Bronchial epithelial cell (primary cell): ENCODE results near the gene SSUH2. TPM values are rescaled to one million over a fixed set of nuclear protein-coding genes. Genes with fewer than 3 reads are reported as not detected.
"Not testable (repeated sequence)": the region's sequence is repeated elsewhere in the genome, so short reads cannot be mapped to it uniquely, and the experiment has no call there.

Experiments
- DNase-seq: peaks from one replicate; pipeline ENCODE4 v3.0.0-alpha.2; 2010; ENCODE audit warnings: low read depth
- FAIRE-seq: peaks from 2 replicates; lab custom pipeline; 2011; peaks lifted over from hg19 to GRCh38; lab: Jason Lieb, UNC
- H3K27me3 ChIP-seq: 2 replicates; pipeline ENCODE4 v1.5.1; 2011; ENCODE audit warnings: low read length; ENCODE audit not compliant: control insufficient read depth, insufficient read depth
- H3K36me3 ChIP-seq: 2 replicates; pipeline ENCODE4 v1.5.1; 2011; ENCODE audit warnings: low read length; ENCODE audit not compliant: control insufficient read depth, insufficient read depth
- H3K4me3 ChIP-seq: 2 replicates; pipeline ENCODE4 v1.5.1; 2011; ENCODE audit warnings: mild to moderate bottlenecking, low read depth, low read length, control low read depth
- total RNA-seq: library from RNA; depleted of rRNA; stranded (reverse); fragments of >200 nt; gene quantifications from 2 replicates; pipeline ENCODE4 v1.2.1, GENCODE V29; 2014
- TF ChIP-seq, protein P1 (sequence below): IDR thresholded peaks from 2 replicates; pipeline ENCODE4 v1.5.1; 2011; ENCODE audit warnings: mild to moderate bottlenecking, moderate library complexity, low read length, control low read depth, inconsistent platforms; ENCODE audit not compliant: insufficient read depth, severe bottlenecking

Gene SSUH2, protein sequence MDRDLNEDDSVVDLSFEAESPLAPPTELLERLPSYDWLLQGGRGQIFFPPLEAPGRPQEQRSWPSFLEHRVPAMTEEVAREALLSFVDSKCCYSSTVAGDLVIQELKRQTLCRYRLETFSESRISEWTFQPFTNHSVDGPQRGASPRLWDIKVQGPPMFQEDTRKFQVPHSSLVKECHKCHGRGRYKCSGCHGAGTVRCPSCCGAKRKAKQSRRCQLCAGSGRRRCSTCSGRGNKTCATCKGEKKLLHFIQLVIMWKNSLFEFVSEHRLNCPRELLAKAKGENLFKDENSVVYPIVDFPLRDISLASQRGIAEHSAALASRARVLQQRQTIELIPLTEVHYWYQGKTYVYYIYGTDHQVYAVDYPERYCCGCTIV
- 0.13 and 0.26 TPM in 2 replicates for total RNA-seq

DNA sequence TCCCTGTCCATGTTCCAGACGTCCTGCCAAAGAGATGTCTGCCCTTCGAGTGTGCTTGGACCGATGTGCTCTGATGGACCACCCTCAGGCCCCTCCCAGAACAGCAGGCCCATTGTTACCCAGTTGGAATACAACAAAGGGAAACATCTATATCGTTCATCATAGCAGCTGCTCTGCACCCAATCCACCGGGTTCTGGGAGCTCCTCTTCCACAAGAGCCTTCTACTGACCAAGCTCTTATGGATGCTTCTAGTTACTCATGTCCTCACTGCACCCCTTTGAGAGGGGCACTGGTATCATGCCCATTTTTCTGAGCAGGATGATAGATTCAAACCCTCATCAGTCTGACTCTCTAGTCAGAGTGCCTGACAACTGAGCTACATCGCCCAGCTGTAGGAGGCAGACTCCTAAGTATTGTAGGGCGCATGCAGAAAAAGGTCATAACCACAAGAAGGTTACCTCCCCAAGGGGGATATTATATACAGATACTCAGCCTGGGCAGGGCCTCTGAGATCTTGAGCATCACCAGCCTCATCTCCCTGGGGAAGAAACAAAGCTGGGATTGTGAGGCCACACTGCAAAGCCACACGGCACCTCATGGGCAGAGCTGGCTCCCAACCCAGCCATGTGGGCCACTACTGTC, at the start of gene SSUH2:
Gene SSUH2, minus strand, starts transcription at position 51 of the 643 bp plus-strand sequence. Its CDS starts 40 bp downstream, at position 11.
- DNase-seq (no peak), FAIRE-seq (no peak)
- Histone ChIP-seq H3K36me3 (no peaks in the 10 kb centered on the region), H3K27me3 (no peaks in the 10 kb centered on the region), H3K4me3 (no peak within 1 kb of the TSS)
- TF ChIP-seq, protein P1, sequence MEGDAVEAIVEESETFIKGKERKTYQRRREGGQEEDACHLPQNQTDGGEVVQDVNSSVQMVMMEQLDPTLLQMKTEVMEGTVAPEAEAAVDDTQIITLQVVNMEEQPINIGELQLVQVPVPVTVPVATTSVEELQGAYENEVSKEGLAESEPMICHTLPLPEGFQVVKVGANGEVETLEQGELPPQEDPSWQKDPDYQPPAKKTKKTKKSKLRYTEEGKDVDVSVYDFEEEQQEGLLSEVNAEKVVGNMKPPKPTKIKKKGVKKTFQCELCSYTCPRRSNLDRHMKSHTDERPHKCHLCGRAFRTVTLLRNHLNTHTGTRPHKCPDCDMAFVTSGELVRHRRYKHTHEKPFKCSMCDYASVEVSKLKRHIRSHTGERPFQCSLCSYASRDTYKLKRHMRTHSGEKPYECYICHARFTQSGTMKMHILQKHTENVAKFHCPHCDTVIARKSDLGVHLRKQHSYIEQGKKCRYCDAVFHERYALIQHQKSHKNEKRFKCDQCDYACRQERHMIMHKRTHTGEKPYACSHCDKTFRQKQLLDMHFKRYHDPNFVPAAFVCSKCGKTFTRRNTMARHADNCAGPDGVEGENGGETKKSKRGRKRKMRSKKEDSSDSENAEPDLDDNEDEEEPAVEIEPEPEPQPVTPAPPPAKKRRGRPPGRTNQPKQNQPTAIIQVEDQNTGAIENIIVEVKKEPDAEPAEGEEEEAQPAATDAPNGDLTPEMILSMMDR = no peak

DNA sequence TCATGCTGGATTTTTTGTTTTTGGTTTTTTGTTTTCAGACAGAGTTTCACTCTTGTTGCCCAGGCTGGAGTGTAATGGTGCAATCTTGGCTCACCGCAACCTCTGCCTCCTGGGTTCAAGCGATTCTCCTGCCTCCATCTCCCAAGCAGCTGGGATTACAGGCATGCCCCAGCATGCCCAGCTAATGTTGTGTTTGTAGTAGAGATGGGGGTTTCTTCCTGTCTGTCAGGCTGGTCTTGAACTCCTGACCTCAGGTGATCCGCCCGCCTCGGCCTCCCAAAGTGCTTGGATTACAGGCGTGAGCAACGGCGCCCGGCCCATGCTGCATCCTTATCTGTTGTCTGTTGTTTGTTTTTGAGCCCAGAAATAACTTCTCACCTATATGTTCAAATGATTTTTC, 46.7 kb upstream of the SSUH2 start:
- peak; percentile 18 for DNase-seq
- H3K36me3 ChIP-seq, H3K4me3 ChIP-seq, H3K27me3 ChIP-seq, FAIRE-seq: not testable (repeated sequence)

DNA sequence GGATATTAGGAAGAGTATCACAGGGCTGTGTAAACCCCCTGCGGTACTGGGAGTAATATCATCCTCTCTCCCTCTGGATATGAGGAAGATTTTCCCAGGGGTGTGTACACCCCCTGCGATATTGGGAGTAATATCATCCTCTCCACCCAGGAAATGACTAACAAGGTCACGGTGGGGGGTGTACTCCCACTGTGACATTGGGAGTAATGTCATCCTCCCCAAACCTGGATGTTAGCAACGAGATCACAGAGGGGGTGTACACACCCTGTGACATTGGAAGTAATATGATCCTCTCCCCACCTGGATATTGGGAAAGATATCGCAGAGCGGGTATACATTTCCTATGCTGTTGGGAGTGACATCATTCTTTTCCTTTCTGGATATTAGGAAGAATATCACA, 40.4 kb upstream of the SSUH2 start:
- not testable (repeated sequence) for H3K36me3 ChIP-seq, FAIRE-seq
- peak; percentile 54 for DNase-seq

DNA sequence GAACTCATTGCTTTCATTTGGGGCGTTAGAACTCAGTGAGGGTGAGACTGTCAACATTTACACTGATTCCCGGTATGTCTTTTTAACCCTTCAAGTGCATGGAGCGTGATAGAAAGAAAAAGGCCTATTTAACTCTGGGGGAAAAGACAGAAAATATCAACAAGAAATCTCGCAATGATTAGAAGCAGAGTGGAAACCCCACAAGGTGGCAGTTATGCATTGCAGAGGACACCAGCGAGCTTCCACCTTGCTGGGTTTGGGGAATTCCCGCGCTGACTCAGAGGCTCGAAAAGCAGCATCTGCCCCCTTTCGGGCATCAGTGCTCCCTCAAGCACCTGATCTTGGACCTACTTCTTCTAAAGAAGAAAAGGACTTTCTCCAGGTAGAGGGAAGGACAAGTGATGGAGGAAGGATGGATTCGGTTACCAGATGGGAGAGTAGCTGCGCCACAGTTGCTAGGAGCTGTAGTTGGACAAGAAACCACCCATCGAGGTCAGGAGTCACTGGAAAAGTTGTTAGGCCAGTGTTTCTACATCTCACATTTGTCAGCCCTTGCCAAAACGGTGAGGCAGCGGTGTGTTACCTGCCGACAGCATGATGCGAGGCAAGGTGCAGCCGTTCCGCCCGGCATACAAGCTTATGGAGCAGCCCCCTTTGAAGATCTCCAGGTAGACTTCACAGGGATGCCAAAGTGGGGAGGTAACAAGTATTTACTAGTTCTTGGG, 38.4 kb upstream of the SSUH2 start:
- not testable (repeated sequence) for FAIRE-seq, H3K27me3 ChIP-seq, H3K36me3 ChIP-seq, H3K4me3 ChIP-seq
- TF ChIP-seq, protein P1 = peak; percentile 51
- peak; percentile 57 for DNase-seq

More for the DNA sequence above, 40.4 kb upstream of the SSUH2 start:
- H3K4me3 ChIP-seq, H3K27me3 ChIP-seq: not testable (repeated sequence)

DNA sequence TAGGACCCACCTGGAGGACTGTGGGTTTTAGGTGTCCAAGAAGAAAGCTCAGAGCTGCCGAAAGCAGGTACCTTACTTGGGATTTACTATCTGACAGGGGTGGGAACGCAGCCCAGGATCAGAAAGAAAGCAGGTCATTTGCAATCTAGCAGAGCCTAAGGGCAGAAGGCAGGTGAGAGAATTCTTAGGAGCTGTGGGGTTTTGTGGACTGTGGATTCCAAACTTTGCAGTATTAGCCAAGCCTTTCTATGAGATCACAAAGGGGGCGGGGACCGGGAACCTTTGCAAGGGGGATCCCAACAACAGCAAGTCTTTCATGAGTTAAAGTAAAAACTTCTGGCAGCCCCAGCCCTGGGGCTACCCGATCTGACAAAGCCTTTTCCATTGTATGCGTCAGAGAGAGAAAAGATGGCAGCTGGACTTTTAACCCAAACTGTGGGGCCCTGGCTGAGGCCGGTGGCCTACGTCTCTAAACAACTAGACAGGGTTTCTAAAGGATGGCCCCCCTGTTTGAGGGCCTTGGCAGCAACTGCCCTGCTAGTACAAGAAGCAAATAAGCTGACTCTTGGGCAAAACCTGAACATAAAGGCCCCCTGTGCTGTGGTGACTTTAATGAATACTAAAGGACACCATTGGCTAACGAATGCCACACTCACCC, 37.4 kb upstream of the SSUH2 start:
- DNase-seq, H3K36me3 ChIP-seq, FAIRE-seq, H3K4me3 ChIP-seq, H3K27me3 ChIP-seq: not testable (repeated sequence)

DNA sequence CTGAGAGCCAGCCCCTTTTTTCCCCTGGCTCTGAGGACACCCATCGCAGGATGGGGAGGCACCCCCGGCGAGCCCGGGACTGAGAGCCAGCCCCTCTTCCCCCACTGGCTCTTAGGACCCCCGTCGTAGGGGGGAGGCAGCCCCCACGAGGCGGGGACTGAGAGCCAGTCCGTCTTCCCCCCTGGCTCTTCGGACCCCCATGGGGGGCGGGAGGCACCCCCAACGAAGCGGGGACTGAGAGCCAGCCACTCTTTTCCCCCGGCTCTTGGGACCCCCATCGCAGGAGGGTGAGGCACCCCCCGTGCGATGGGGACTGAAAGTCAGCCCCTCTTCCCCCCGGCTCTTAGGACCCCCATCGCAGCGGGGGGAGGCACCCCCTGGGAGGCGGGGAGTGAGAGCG, 36.8 kb upstream of the SSUH2 start:
- FAIRE-seq = no peak
- no peaks in the 10 kb centered on the region for H3K36me3 ChIP-seq
- H3K4me3 ChIP-seq = no peak overlapping the region
- TF ChIP-seq, protein P1 = no peak
- H3K27me3 ChIP-seq = no peaks in the 10 kb centered on the region
- DNase-seq = no peak

DNA sequence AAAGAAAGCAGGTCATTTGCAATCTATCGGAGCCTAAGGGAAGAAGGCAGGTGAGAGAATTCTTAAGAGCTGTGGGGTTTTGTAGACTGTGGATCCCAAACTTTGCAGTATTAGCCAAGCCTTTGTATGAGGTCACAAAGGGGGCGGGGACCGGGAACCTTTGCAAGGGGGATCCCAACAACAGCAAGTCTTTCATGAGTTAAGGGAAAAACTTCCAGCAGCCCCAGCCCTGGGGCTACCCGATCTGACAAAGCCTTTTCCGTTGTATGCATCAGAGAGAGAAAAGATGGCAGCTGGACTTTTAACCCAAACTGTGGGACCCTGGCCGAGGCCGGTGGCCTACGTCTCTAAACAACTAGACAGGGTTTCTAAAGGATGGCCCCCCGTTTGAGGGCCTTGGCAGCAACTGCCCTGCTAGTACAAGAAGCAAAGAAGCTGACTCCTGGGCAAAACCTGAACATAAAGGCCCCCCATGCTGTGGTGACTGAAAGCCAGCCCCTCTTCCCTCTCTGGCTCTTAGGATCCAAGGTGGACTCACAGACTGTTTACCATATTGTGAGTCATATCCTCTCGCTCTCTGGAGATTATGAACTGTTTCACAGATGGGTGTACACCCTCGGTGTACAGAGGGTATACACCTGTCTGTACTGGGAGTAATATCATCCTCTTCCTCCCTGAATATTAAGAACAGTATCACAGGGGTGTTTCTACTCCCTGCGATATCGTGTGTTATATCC, 35.4 kb upstream of the SSUH2 start:
- not testable (repeated sequence) for H3K36me3 ChIP-seq, FAIRE-seq, H3K4me3 ChIP-seq, H3K27me3 ChIP-seq
- peak; percentile 82 for DNase-seq
